Lung microvascular endothelial cell (primary cell): ENCODE data around the gene ADRB1. TPM values are rescaled to one million over a fixed set of nuclear protein-coding genes. Genes with fewer than 3 reads are reported as not detected.

Source experiments
- DNase-seq, 2 donors: peaks; one replicate each; pipeline versions ENCODE4 v3.0.0 to v3.0.0-alpha.2; 2010; ENCODE audit warnings: low read depth in 2 of 2
- total RNA-seq: library from RNA; depleted of rRNA; stranded (reverse); fragments of >200 nt; gene quantifications from 2 replicates; pipeline ENCODE4 v1.2.1, GENCODE V29; 2014

Gene ADRB1
- total RNA-seq, 1 donor from 2014 or later, result 54.4 TPM

DNA sequence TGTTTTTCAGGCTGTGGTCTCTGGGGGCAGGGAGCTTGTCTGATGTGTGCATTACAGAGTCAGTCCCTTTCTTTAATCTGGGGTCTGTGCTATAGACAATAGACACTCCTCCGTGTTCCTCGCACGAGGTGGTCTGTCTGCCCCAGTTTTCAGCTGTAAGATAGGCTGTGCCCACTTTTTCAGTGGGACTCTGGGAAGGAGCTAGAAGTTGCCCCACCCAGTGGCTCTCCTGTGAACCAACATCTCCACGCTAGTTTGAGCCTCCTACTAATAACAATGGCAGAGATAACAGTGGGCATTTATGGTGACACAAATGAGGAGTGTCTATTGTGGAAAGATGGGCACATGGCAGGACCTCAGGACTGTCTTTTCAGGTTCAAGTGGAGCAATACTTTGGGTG, 44.0 kb downstream of the ADRB1 start:
- DNase-seq, result peak in 1 of 2 donors; percentile 21

DNA sequence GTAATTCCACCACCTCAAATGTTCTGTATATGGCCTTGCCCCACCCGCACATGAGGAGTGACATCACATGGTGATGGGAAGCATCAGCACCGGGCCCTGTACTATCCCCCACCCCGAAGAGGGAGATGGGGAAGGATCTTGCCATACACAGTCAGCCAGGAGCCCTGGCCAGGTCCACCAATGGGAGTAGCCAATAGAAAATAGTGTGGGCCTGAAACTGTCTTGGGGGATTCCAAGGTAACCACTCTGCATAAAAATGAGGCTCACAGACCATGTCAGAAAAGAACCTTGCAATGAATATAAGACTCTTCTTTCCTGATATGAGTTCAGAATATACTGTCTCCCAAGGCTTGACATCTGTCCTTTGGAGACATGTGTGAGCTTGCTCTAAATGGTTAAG, 51.1 kb downstream of the ADRB1 start:
- no peak for DNase-seq

DNA sequence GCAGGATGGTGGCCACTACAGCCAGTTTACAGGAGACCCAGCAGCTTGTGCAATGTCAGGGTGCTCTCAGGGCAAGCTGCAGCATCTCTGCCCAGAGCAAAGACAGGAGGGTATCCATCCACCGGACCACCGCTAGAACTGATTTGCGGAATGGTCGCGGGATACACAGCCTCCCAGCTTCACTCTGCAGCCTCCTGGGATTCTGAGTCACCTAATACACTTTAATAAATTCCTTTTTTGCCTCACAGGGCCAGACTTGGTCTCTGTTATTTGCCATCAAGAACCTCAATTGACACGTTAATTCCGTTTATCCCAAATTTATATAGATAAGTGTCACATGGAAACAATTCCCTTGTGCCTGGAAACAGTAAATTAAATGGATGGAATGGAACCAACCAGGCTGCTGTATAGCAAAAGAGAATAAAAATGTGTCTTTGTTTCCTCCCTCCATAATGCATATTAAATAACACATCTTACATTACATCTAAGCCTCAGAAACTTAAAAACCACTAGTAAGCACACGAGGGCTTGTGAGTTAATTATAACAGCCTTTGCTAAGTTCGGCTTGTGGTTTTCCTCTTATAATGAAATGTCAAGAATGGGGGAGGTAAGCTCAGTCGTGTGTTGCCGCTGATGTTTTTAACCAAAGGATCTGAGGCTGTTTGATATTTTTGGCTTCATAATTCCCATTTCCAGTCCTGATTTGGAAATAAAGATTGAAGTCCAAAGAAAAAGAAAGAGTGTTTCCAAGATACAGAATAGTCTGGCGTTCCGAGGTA, 52.1 kb downstream of the ADRB1 start:
- DNase-seq, result no peak

Other genes starting within 250 kb of the ADRB1 start
- 4.8 and 6.0 TPM in 2 replicates for gene DCLRE1A, start 189.8 kb upstream of the ADRB1 start, total RNA-seq
- gene NHLRC2, start 189.2 kb upstream of the ADRB1 start, total RNA-seq, result 7.8 and 14.5 TPM in 2 replicates
- gene CCDC186, start 130.3 kb downstream of the ADRB1 start, total RNA-seq, result 9.4 and 13.7 TPM in 2 replicates
- not detected in 2 replicates for gene TDRD1, start 135.5 kb downstream of the ADRB1 start, total RNA-seq
- not detected in 2 replicates for gene VWA2, start 195.4 kb downstream of the ADRB1 start, total RNA-seq